NCI-H82 (cell line): ENCODE data around the gene ATPAF1.

Experiments
- DNase-seq: peaks from one replicate; lab custom pipeline; 2025; lab: John Stamatoyannopoulos, UW

Gene ATPAF1

DNA sequence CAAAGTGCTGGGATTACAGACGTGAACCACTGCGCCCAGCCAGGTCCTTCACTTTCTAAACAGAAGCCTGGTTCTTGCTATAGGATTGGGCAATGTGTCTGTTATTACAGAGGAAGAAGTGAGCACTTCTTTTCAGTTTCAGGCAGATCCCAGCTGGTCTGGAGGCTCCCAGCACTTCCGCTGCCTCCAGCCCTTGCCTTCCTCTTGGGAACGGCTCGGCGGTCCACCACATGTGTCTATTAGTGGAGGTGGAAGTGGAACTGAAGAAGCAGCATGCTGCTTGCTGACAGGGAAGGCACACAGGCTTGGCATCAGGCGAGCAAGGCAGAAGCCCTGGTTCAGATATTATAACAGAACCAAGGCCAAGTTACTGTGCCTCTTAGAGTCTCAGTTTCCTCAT, 81.1 kb downstream of the ATPAF1 start:
- DNase-seq = no peak

- DNase-seq = no peak
These were observed 82.7 kb downstream of the ATPAF1 start for GRCh38 chr1:46585312-46585938.

DNA sequence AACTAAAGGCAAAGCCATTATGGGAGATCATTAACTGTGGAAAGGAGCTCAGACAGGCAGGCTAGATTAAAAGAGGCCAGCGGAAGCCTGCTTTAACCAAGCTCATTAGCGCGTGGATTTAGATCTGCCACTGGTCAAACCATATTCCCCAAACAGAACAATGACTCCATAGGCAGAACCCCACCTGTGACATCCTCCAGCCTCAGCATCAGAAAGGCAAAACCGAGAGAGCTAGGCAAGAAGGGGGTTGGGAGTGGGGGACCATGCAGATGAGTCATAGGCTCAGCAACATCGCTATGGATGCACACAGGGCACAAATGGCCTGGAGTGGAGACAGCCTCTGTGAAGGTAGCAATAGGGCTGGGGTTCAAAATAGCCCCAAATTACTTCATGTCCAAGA, 84.7 kb downstream of the ATPAF1 start:
- DNase-seq = peak; percentile 80

DNA sequence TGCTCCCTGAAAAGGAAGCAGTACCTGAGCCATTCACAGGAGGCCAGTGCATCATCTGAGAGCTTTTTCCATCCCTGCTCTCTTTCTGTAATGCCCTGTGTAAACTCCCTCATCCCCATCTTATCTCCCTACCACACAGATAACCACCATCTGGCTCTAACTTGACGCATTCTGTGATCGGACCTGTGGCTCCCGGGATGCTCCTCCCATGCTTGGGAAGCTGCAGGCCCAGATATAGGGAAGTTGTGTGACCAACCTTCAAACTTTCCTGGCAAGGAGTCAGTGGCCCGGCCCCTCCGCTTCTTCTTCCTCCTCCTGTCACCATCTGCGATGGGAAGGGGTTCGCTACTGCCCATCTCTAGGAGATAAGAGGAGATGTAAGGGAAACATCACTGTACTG, 85.2 kb downstream of the ATPAF1 start:
- DNase-seq = peak; percentile 85
